Suprapubic skin (tissue), 4 donors: ENCODE data around the gene AGAP1. TPM values are rescaled to one million over a fixed set of nuclear protein-coding genes. Genes with fewer than 3 reads are reported as not detected.
A peak's percentile ranks its signal among the peaks of the same experiment; 100 is the strongest.

ENCODE experiments used
- DNase-seq, 2 donors: peaks; one replicate each; pipeline ENCODE4 v3.0.0-alpha.2; 2019; ENCODE audit warnings: low spot score in 2 of 2
- H3K27ac ChIP-seq: fragments of 200-600 bp; sonication (generic); one replicate; pipeline ENCODE4 v1.5.1; 2019
- H3K27me3 ChIP-seq: fragments of 200-600 bp; sonication (generic); one replicate; pipeline ENCODE4 v1.5.1; 2019
- H3K36me3 ChIP-seq: fragments of 200-600 bp; sonication (generic); one replicate; pipeline ENCODE4 v1.5.1; 2019
- H3K4me1 ChIP-seq: fragments of 200-600 bp; sonication (generic); one replicate; pipeline ENCODE4 v1.5.1; 2019
- H3K4me3 ChIP-seq: fragments of 200-600 bp; sonication (generic); one replicate; pipeline ENCODE4 v1.5.1; 2019; ENCODE audit warnings: mild to moderate bottlenecking
- H3K9me3 ChIP-seq: fragments of 200-600 bp; sonication (generic); one replicate; pipeline ENCODE4 v1.5.1; 2019
- CTCF ChIP-seq, 2 donors: fragments of 200-600 bp in 1 of 2; fragments of 450-650 bp in 1 of 2; sonication (generic) in 1 of 2; IDR thresholded peaks; one replicate each; pipeline ENCODE4 v1.5.1; 2016 to 2019; ENCODE audit warnings: antibody characterized with exemption in 2 of 2, mild to moderate bottlenecking in 1 of 2, moderate library complexity in 1 of 2
- EP300 ChIP-seq: sonication (generic); formaldehyde crosslinking; IDR thresholded peaks from one replicate; pipeline ENCODE4 v1.6.1; 2017; ENCODE audit warnings: antibody characterized with exemption
- POLR2A ChIP-seq, 2 donors: fragments of 450-650 bp; IDR thresholded peaks; one replicate each; pipeline ENCODE4 v1.6.1; 2017; ENCODE audit warnings: antibody characterized with exemption in 2 of 2, mild to moderate bottlenecking in 2 of 2, moderate library complexity in 2 of 2
- POLR2AphosphoS5 ChIP-seq, 3 donors: sonication (generic); formaldehyde crosslinking; IDR thresholded peaks; one replicate each; pipeline ENCODE4 v1.6.1; 2017; ENCODE audit warnings: antibody characterized with exemption in 3 of 3
- WGBS: methylation state at CpG from one replicate; pipeline ENCODE4 v1.1.5; 2018; 5-methylcytosine and 5-hydroxymethylcytosine counted together
- total RNA-seq, 4 donors: library from RNA; depleted of rRNA; stranded (reverse); fragments of >200 nt; gene quantifications; one replicate each; pipeline ENCODE4 v1.1.0, GENCODE V29; 2016

AGAP1 gene
- total RNA-seq, 4 donors from 2014 or later, result 14.1 to 30.7 (median 19.4) TPM

GRCh38 chr2:235641956-235642355 lies 148.1 kb downstream of the AGAP1 start:
- no peak overlapping the region for H3K4me3 ChIP-seq
- WGBS, result 72% methylated on average over 8 of the region's 8 CpGs
- no peaks in the 10 kb centered on the region for H3K27me3 ChIP-seq
- H3K36me3 ChIP-seq, result no peaks in the 10 kb centered on the region
- TF ChIP-seq POLR2A (IDR thresholded peaks at IDR 0.05) (no peak), POLR2AphosphoS5 (IDR thresholded peaks at IDR 0.05) (no peak)
- DNase-seq, result no peak
- H3K27ac ChIP-seq, result peak overlapping the region; percentile 15
- H3K9me3 ChIP-seq, result no peaks in the 10 kb centered on the region
- peaks cover 31% of the 10 kb centered on the region for H3K4me1 ChIP-seq

- Histone ChIP-seq H3K4me3 (no peak overlapping the region), H3K27ac (peak overlapping the region; percentile 15), H3K27me3 (no peaks in the 10 kb centered on the region), H3K9me3 (no peaks in the 10 kb centered on the region), H3K36me3 (no peaks in the 10 kb centered on the region), H3K4me1 (peaks cover 31% of the 10 kb centered on the region)
- TF ChIP-seq POLR2AphosphoS5 (IDR thresholded peaks at IDR 0.05) (no peak), CTCF (IDR thresholded peaks at IDR 0.05) (peak in 1 of 2 donors; percentile 18)
- WGBS, result 85% methylated on average over 9 of the region's 9 CpGs
- DNase-seq, result no peak
Measured at GRCh38 chr2:235642446-235643098, 148.7 kb downstream of the AGAP1 start.

- Histone ChIP-seq H3K9me3 (no peaks in the 10 kb centered on the region), H3K4me3 (no peak overlapping the region), H3K36me3 (no peaks in the 10 kb centered on the region), H3K4me1 (peaks cover 26% of the 10 kb centered on the region), H3K27ac (peak overlapping the region; percentile 38), H3K27me3 (no peaks in the 10 kb centered on the region)
- no peak for DNase-seq
- 62% methylated on average over 16 of the region's 16 CpGs for WGBS
- TF ChIP-seq EP300, result no peak
- TF ChIP-seq POLR2AphosphoS5 (IDR thresholded peaks at IDR 0.05), result no peak
Measured at GRCh38 chr2:235643680-235644511, 150.1 kb downstream of the AGAP1 start.

DNA sequence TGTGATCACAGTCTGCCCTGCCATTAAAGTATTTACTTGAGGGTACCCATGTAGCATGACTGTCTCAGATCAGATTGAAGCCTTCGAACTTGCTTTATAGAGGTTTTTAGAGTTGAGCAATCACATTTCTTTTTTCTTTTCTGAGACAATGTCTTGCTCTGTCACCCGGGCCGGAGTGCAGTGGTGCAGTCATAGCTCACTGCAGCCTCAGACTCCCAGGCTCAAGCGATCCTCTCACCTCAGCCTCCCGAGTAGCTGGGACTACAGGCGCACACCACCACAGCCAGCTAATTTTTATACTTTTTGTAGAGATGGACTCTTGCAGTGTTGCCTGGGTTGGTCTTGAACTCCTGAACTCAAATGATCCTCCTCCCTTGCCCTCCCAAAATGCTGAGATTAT lies 153.4 kb downstream of the AGAP1 start:
- TF ChIP-seq POLR2AphosphoS5 (IDR thresholded peaks at IDR 0.05) (no peak), CTCF (IDR thresholded peaks at IDR 0.05) (no peak), EP300 (no peak), POLR2A (IDR thresholded peaks at IDR 0.05) (no peak)
- no peak overlapping the region for H3K27ac ChIP-seq
- H3K4me1 ChIP-seq, result peaks cover 3% of the 10 kb centered on the region
- H3K36me3 ChIP-seq, result no peaks in the 10 kb centered on the region
- DNase-seq, result no peak
- no peaks in the 10 kb centered on the region for H3K27me3 ChIP-seq
- no peaks in the 10 kb centered on the region for H3K9me3 ChIP-seq
- no peak overlapping the region for H3K4me3 ChIP-seq
- WGBS, result 92% methylated on average over 6 of the region's 6 CpGs

- Histone ChIP-seq H3K27me3 (no peaks in the 10 kb centered on the region), H3K4me1 (no peaks in the 10 kb centered on the region), H3K4me3 (no peak overlapping the region), H3K27ac (no peak overlapping the region), H3K9me3 (no peaks in the 10 kb centered on the region), H3K36me3 (no peaks in the 10 kb centered on the region)
- WGBS, result 26% methylated on average over 3 of the region's 3 CpGs
- TF ChIP-seq POLR2AphosphoS5 (IDR thresholded peaks at IDR 0.05) (no peak), POLR2A (IDR thresholded peaks at IDR 0.05) (no peak), CTCF (IDR thresholded peaks at IDR 0.05) (no peak)
- DNase-seq, result no peak
Measured at GRCh38 chr2:235647877-235648276, 154.0 kb downstream of the AGAP1 start.

DNA sequence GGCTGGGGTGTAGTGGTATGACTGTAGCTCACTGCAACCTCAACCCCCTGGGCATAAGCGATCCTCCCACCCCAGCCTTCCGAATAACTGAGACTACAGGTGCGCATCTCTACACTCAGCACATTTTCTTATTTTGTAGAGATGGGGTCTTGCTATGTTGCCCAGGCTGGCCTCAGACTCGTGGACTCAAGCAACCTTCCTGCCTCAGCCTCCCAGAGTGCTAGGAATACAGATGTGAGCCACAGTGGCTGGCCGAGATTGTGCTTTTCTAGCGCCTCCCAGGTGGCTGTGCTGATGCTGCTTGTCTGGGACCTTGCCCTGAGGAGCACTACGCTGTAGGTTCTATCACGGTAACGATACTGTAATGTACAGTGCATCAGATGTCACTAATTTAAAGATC lies 155.6 kb downstream of the AGAP1 start:
- Histone ChIP-seq H3K27me3 (no peaks in the 10 kb centered on the region), H3K27ac (no peak overlapping the region), H3K36me3 (no peaks in the 10 kb centered on the region), H3K9me3 (no peaks in the 10 kb centered on the region), H3K4me1 (peaks cover 2% of the 10 kb centered on the region), H3K4me3 (no peak overlapping the region)
- TF ChIP-seq CTCF (IDR thresholded peaks at IDR 0.05) (no peak), EP300 (no peak), POLR2AphosphoS5 (IDR thresholded peaks at IDR 0.05) (no peak), POLR2A (IDR thresholded peaks at IDR 0.05) (no peak)
- 81% methylated on average over 9 of the region's 9 CpGs for WGBS
- no peak for DNase-seq
